ENCODE data around the gene AKR1C4.

DNA sequence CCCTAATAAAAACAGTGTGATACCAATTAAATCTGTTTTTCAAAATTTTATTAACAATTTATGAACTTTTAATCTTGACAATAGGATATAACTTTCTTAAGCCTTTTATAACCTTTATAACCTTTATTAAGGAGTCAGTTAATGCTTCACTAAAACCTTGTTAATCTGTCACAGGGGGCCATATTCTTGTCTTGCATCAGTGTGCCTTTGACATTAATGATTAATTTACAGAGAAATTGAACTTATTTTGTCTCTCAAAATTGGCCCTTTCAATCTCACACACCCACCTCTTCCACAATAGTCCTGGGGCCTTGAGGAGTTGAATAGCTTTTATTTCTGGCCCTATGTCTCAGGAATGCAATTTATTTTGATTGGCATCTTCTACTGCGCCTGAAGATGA lies 68.5 kb downstream of the AKR1C4 start:
- TF ChIP-seq ESRRG (CRISPR knock-in tag; IDR thresholded peaks at IDR 0.05): no peak
- TF ChIP-seq GLIS3 (CRISPR knock-in tag; IDR thresholded peaks at IDR 0.05): no peak
- TF ChIP-seq ZNF8 (CRISPR knock-in tag; IDR thresholded peaks at IDR 0.05): no peak
- no peak for TF ChIP-seq RARB (CRISPR knock-in tag; IDR thresholded peaks at IDR 0.05)
- TF ChIP-seq ZFP3 (CRISPR knock-in tag; IDR thresholded peaks at IDR 0.05): no peak
- no peak for TF ChIP-seq ZFP30 (CRISPR knock-in tag; IDR thresholded peaks at IDR 0.05)
- TF ChIP-seq, protein P1, sequence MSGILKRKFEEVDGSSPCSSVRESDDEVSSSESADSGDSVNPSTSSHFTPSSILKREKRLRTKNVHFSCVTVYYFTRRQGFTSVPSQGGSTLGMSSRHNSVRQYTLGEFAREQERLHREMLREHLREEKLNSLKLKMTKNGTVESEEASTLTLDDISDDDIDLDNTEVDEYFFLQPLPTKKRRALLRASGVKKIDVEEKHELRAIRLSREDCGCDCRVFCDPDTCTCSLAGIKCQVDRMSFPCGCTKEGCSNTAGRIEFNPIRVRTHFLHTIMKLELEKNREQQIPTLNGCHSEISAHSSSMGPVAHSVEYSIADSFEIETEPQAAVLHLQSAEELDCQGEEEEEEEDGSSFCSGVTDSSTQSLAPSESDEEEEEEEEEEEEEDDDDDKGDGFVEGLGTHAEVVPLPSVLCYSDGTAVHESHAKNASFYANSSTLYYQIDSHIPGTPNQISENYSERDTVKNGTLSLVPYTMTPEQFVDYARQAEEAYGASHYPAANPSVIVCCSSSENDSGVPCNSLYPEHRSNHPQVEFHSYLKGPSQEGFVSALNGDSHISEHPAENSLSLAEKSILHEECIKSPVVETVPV (CRISPR knock-in tag; IDR thresholded peaks at IDR 0.05): no peak

All from SK-N-SH treated with all-trans-retinoic acid at 6 μM for 48 hours (cell line).